H1 (cell line): ENCODE measurements around the gene TPP1. TPM values are rescaled to one million over a fixed set of nuclear protein-coding genes. Genes with fewer than 3 reads are reported as not detected.

Source experiments
- CTCF ChIA-PET: fragments of 300-600 bp; sonication (Branson Sonifier 250); formaldehyde crosslinking; loops from one replicate; lab custom pipeline; 2021; ENCODE audit not compliant: partially characterized antibody; lab: Charles Lee
- POLR2A ChIA-PET: fragments of 300-600 bp; sonication (Branson Sonifier 250); formaldehyde crosslinking; loops from one replicate; lab custom pipeline; 2021; ENCODE audit warnings: inconsistent platforms; ENCODE audit not compliant: partially characterized antibody; lab: Charles Lee
- DNase-seq, 2 experiments: peaks; one replicate each; pipeline versions ENCODE4 v3.0.0 to v3.0.0-alpha.2; 2010 to 2022; ENCODE audit warnings: low spot score in 2 of 2, low read depth in 1 of 2, mixed read lengths in 1 of 2
- FAIRE-seq: peaks from 2 replicates; lab custom pipeline; 2011; peaks lifted over from hg19 to GRCh38; lab: Jason Lieb, UNC
- H2AFZ ChIP-seq: 2 replicates; pipeline ENCODE4 v1.8.1; 2012; ENCODE audit warnings: low read length, inconsistent platforms
- H2AK5ac ChIP-seq: 2 replicates; pipeline ENCODE4 v1.6.1; 2013; ENCODE audit warnings: low read depth, low read length
- H2BK120ac ChIP-seq: replicated peaks from 2 replicates; pipeline ENCODE3; 2013; ENCODE audit warnings: low read depth, low read length, inconsistent platforms
- H2BK12ac ChIP-seq: 2 replicates; pipeline ENCODE4 v1.6.1; 2013; ENCODE audit warnings: low read depth, low read length
- H2BK15ac ChIP-seq: 2 replicates; pipeline ENCODE4 v1.6.1; 2013; ENCODE audit warnings: low read length
- H2BK20ac ChIP-seq: 2 replicates; pipeline ENCODE4 v1.6.1; 2013; ENCODE audit warnings: low read length
- H2BK5ac ChIP-seq: 2 replicates; pipeline ENCODE4 v1.6.1; 2013; ENCODE audit warnings: low read depth, low read length
- H3K14ac ChIP-seq: 2 replicates; pipeline ENCODE4 v1.6.1; 2013; ENCODE audit warnings: inconsistent platforms; ENCODE audit not compliant: insufficient read length
- H3K18ac ChIP-seq: 2 replicates; pipeline ENCODE4 v1.6.1; 2013; ENCODE audit warnings: low read length; ENCODE audit errors: extremely low read depth
- H3K23ac ChIP-seq: 2 replicates; pipeline ENCODE4 v1.6.1; 2013; ENCODE audit warnings: inconsistent platforms; ENCODE audit not compliant: insufficient read length
- H3K23me2 ChIP-seq: 2 replicates; pipeline ENCODE4 v1.6.1; 2013; ENCODE audit warnings: low read depth, low read length
- H3K27ac ChIP-seq: 2 replicates; pipeline ENCODE4 v1.6.1; 2011; ENCODE audit warnings: low read depth, low read length, inconsistent platforms
- H3K27me3 ChIP-seq, 4 experiments: replicated peaks in 1 of 4; 1 replicate in 1 of 4; 2 replicates in 3 of 4; pipeline versions ENCODE4 v1.6.1 to v1.8.1; 2011 to 2013; ENCODE audit warnings: low read length in 3 of 4, mild to moderate bottlenecking in 3 of 4, inconsistent platforms in 2 of 4, mixed read lengths in 2 of 4, moderate library complexity in 1 of 4; ENCODE audit not compliant: control insufficient read depth in 3 of 4, insufficient read depth in 3 of 4; ENCODE audit errors: extremely low read depth in 1 of 4
- H3K36me3 ChIP-seq, 4 experiments: 2 replicates each; pipeline versions ENCODE4 v1.6.1 to v1.8.1; 2011 to 2013; ENCODE audit warnings: mild to moderate bottlenecking in 4 of 4, low read length in 3 of 4, moderate library complexity in 2 of 4, control low read depth in 1 of 4, inconsistent platforms in 1 of 4; ENCODE audit not compliant: insufficient read depth in 4 of 4, control insufficient read depth in 2 of 4
- H3K4ac ChIP-seq: replicated peaks from 2 replicates; pipeline ENCODE3; 2013; ENCODE audit warnings: low read length, low read depth, mixed read lengths, inconsistent platforms; ENCODE audit not compliant: insufficient read length
- H3K4me1 ChIP-seq, 4 experiments: replicated peaks in 1 of 4; 1 replicate in 1 of 4; 2 replicates in 3 of 4; pipeline versions ENCODE4 v1.6.1 to v1.8.1; 2011 to 2013; ENCODE audit warnings: low read length in 3 of 4, inconsistent platforms in 2 of 4, mixed read lengths in 1 of 4; ENCODE audit not compliant: insufficient read depth in 4 of 4, control insufficient read depth in 3 of 4
- H3K4me2 ChIP-seq, 2 experiments: 2 replicates each; pipeline versions ENCODE4 v1.6.1 to v1.8.1; 2011 to 2013; ENCODE audit warnings: low read depth in 2 of 2, low read length in 2 of 2, control low read depth in 1 of 2, inconsistent platforms in 1 of 2, mild to moderate bottlenecking in 1 of 2; ENCODE audit not compliant: insufficient read depth in 1 of 2
- H3K4me3 ChIP-seq, 4 experiments: fragments of 200-600, 300-600 bp in 1 of 4; sonication (generic), shearing (Covaris generic), sonication (Bioruptor Twin) in 1 of 4; 2 replicates each; pipeline versions ENCODE4 v1.5.1 to v1.8.1; 2011 to 2016; ENCODE audit warnings: low read length in 4 of 4, low read depth in 3 of 4, control low read depth in 2 of 4, inconsistent platforms in 2 of 4, mild to moderate bottlenecking in 2 of 4, mixed read lengths in 1 of 4, moderate library complexity in 1 of 4; ENCODE audit not compliant: insufficient read depth in 2 of 4; ENCODE audit errors: extremely low read depth in 1 of 4
- H3K56ac ChIP-seq: replicated peaks from 2 replicates; pipeline ENCODE3; 2013; ENCODE audit warnings: low read depth, mild to moderate bottlenecking, mixed read lengths, low read length, inconsistent platforms; ENCODE audit not compliant: insufficient read length
- H3K79me1 ChIP-seq: 2 replicates; pipeline ENCODE4 v1.6.1; 2013; ENCODE audit warnings: low read depth, low read length, control low read depth
- H3K79me2 ChIP-seq, 2 experiments: 2 replicates each; pipeline versions ENCODE4 v1.6.1 to v1.8.1; 2012 to 2013; ENCODE audit warnings: low read length in 2 of 2, mild to moderate bottlenecking in 2 of 2, inconsistent platforms in 1 of 2; ENCODE audit not compliant: insufficient read depth in 2 of 2, control insufficient read depth in 1 of 2
- H3K9ac ChIP-seq, 4 experiments: replicated peaks in 1 of 4; 1 replicate in 1 of 4; 2 replicates in 3 of 4; pipeline versions ENCODE4 v1.6.1 to v1.8.1; 2011 to 2013; ENCODE audit warnings: low read depth in 3 of 4, low read length in 3 of 4, control low read depth in 2 of 4, mild to moderate bottlenecking in 2 of 4, moderate library complexity in 2 of 4, inconsistent platforms in 1 of 4; ENCODE audit errors: extremely low read depth in 1 of 4
- H3K9me3 ChIP-seq, 2 experiments: 2 replicates each; pipeline versions ENCODE4 v1.6.1 to v1.8.1; 2012 to 2013; ENCODE audit warnings: mild to moderate bottlenecking in 2 of 2, moderate library complexity in 2 of 2, control low read depth in 1 of 2, inconsistent platforms in 1 of 2, low read depth in 1 of 2, low read length in 1 of 2, mixed read lengths in 1 of 2; ENCODE audit not compliant: insufficient read depth in 2 of 2
- H4K20me1 ChIP-seq, 2 experiments: replicated peaks in 1 of 2; 2 replicates each; pipeline versions ENCODE3 to v1.8.1; 2011 to 2013; ENCODE audit warnings: inconsistent platforms in 2 of 2, low read length in 2 of 2, mild to moderate bottlenecking in 1 of 2; ENCODE audit not compliant: insufficient read depth in 2 of 2, control insufficient read depth in 1 of 2
- H4K5ac ChIP-seq: 2 replicates; pipeline ENCODE4 v1.6.1; 2013; ENCODE audit warnings: low read length, low read depth, mixed read lengths, inconsistent platforms; ENCODE audit not compliant: insufficient read length
- H4K8ac ChIP-seq: 2 replicates; pipeline ENCODE4 v1.8.0; 2013; ENCODE audit warnings: mild to moderate bottlenecking, moderate library complexity, low read length, inconsistent platforms; ENCODE audit not compliant: insufficient read depth; ENCODE audit errors: extremely low read depth
- H4K91ac ChIP-seq: replicated peaks from 2 replicates; pipeline ENCODE3; 2013; ENCODE audit warnings: low read length, mixed read lengths, inconsistent platforms; ENCODE audit not compliant: insufficient read length
- ASH2L ChIP-seq: fragments of 200-600, 300-600 bp; sonication (generic); IDR thresholded peaks from one replicate; pipeline ENCODE4 v1.7.1; 2017; ENCODE audit warnings: low read length
- CEBPB ChIP-seq: IDR thresholded peaks from 2 replicates; pipeline ENCODE4 v1.6.1; 2012; ENCODE audit warnings: low read depth, low read length
- EGR1 ChIP-seq: IDR thresholded peaks from 2 replicates; pipeline ENCODE4 v1.6.1; 2011; ENCODE audit warnings: low read depth, low read length, borderline replicate concordance
- EP300 ChIP-seq, 2 experiments: IDR thresholded peaks; 1 replicate in 1 of 2; 2 replicates in 1 of 2; pipeline ENCODE4 v1.6.1; 2011 to 2012; ENCODE audit warnings: low read depth in 2 of 2, low read length in 2 of 2, mild to moderate bottlenecking in 2 of 2, borderline replicate concordance in 1 of 2, inconsistent platforms in 1 of 2, moderate library complexity in 1 of 2
- KDM5A ChIP-seq: fragments of 200-600 bp; IDR thresholded peaks from 2 replicates; pipeline ENCODE4 v1.7.1; 2012; ENCODE audit warnings: mild to moderate bottlenecking, low read length, inconsistent platforms, mixed read lengths
- POU5F1 ChIP-seq: IDR thresholded peaks from 2 replicates; pipeline ENCODE4 v1.6.1; 2011; ENCODE audit warnings: low read depth, mild to moderate bottlenecking, low read length, moderate library complexity
- ZNF274 ChIP-seq: IDR thresholded peaks from 2 replicates; pipeline ENCODE4 v1.7.0; 2012; ENCODE audit warnings: low read length, borderline replicate concordance; ENCODE audit errors: extremely low read depth
- WGBS, 2 experiments: shearing (Covaris generic) in 1 of 2; methylation state at CpG; one replicate each; pipeline versions ENCODE4 v1.1.6 to v1.1.7; 2013 to 2015; ENCODE audit warnings: low lambda C conversion rate in 2 of 2, mixed read lengths in 2 of 2, inconsistent platforms in 1 of 2, low coverage in 1 of 2, missing lambda C conversion rate in 1 of 2; ENCODE audit not compliant: insufficient replicate concordance in 2 of 2, insufficient coverage in 1 of 2, insufficient read length in 1 of 2; ENCODE audit errors: extremely low coverage in 1 of 2, missing lambda C conversion rate in 1 of 2; 5-methylcytosine and 5-hydroxymethylcytosine counted together
- polyA plus RNA-seq, 7 experiments: library from polyadenylated mRNA; depleted of rRNA in 3 of 7; stranded (reverse) in 5 of 7; unstranded in 2 of 7; fragments of >200 nt in 5 of 7; fragments of 200-250 nt in 2 of 7; gene quantifications; 1 replicate in 5 of 7; 2 replicates in 1 of 7; 4 replicates in 1 of 7; pipeline versions ENCODE4 v1.2.1 to v1.2.3, GENCODE V29; 2011 to 2013; ENCODE audit warnings: missing spikeins in 2 of 7, mixed read lengths in 2 of 7
- total RNA-seq: library from RNA; stranded (reverse); fragmentation: NEBNext Ultra II Directional; extraction: Animal tissue kit (Norgen Biotek cat#: 25700); gene quantifications from 2 replicates; pipeline ENCODE4 v1.2.1, GENCODE V29; 2021

TPP1 gene
- total and polyA plus RNA-seq, 2 of the 8 experiments (the other 6 are each of a cell fraction or from before 2014, with no cell fraction given) = 36.1 to 77.5 TPM

GRCh38 chr11:6666302-6667183 is 47.3 kb upstream of the TPP1 start:
- 0 out of 7 replicates have a peak, but pooled peaks cover 0 to 3% (median 0%) of the 10 kb centered on the region in 4 experiments for H3K27me3 ChIP-seq
- H3K23me2 ChIP-seq = no peaks in the 10 kb centered on the region; the same call in 1 of the 2 replicates
- no peak overlapping the region for H2AFZ ChIP-seq
- DNase-seq = no peak
- no peak overlapping the region for H3K4me2 ChIP-seq
- no peaks in the 10 kb centered on the region for H4K20me1 ChIP-seq
- H3K4me3 ChIP-seq = no peak overlapping the region
- no peak overlapping the region for H3K14ac ChIP-seq
- no peaks in the 10 kb centered on the region for H3K9me3 ChIP-seq
- no peak overlapping the region for H3K9ac ChIP-seq
- no peak overlapping the region for H3K18ac ChIP-seq
- no peaks in the 10 kb centered on the region for H3K36me3 ChIP-seq
- H3K56ac ChIP-seq = no peak overlapping the region
- no peak overlapping the region for H2BK15ac ChIP-seq
- H2BK12ac ChIP-seq = no peak overlapping the region
- FAIRE-seq = no peak
- H3K23ac ChIP-seq = no peak overlapping the region
- no peak overlapping the region for H4K5ac ChIP-seq
- no peak overlapping the region for H4K8ac ChIP-seq
- no peak overlapping the region for H2BK5ac ChIP-seq
- H4K91ac ChIP-seq = no peak overlapping the region
- CTCF ChIA-PET = interaction anchor here (0.8 to 3.8 kb wide), 14 partner anchors 9 to 98 kb away, joined by 3 to 36 read pairs (median 8); partner anchors contain the start of genes DCHS1 and TAF10
- no peak overlapping the region for H2BK120ac ChIP-seq
- no peak overlapping the region for H3K4ac ChIP-seq
- no peak overlapping the region for H2BK20ac ChIP-seq
- POLR2A ChIA-PET = interaction anchor here (1.3 to 1.7 kb wide), 3 partner anchors 11 to 55 kb away, joined by 3 to 7 read pairs (median 4); partner anchors contain the start of gene TAF10
- no peaks in the 10 kb centered on the region for H3K79me2 ChIP-seq
- H3K27ac ChIP-seq = no peak overlapping the region
- 79% methylated on average over 3 of the region's 4 CpGs; no CpG with 5 or more reads in 1 of the 2 experiments for WGBS, 2 experiments
- no peaks in the 10 kb centered on the region for H3K4me1 ChIP-seq
- H2AK5ac ChIP-seq = no peak overlapping the region
- H3K79me1 ChIP-seq = no peaks in the 10 kb centered on the region
- TF ChIP-seq CEBPB (no peak), ASH2L (no peak), EP300 (IDR thresholded peaks at IDR 0.05; ENCODE audit: borderline replicate concordance in 1 of 2, low read depth in 2 of 2, low read length in 2 of 2) (no peak), POU5F1 (no peak), KDM5A (no peak), EGR1 (no peak), ZNF274 (no peak)
